HuH-7 (cell line): Measurements from ENCODE around the gene OR10D3.
A peak's percentile ranks its signal among the peaks of the same experiment; 100 is the strongest.
"Not testable (repeated sequence)": the region's sequence is repeated elsewhere in the genome, so short reads cannot be mapped to it uniquely, and the experiment has no call there.

Experiments
- DNase-seq: peaks from one replicate; pipeline ENCODE4 v3.0.0; 2011; ENCODE audit warnings: low spot score

The OR10D3 gene

GRCh38 chr11:124183068-124183467 is at the start of gene OR10D3:
TSS of gene OR10D3 (plus strand) at chr11:124183345. CDS start at chr11:124185270, 1,925 bp downstream.
- DNase-seq, result no peak

GRCh38 chr11:124143034-124143433 is 40.1 kb upstream of the OR10D3 start:
- no peak for DNase-seq

- DNase-seq, result no peak
Observed at GRCh38 chr11:124147951-124148350, 35.2 kb upstream of the OR10D3 start.

GRCh38 chr11:124150684-124151083 is 32.5 kb upstream of the OR10D3 start:
- DNase-seq, result no peak

GRCh38 chr11:124152770-124153407 is 30.3 kb upstream of the OR10D3 start:
- DNase-seq, result no peak

- DNase-seq, result no peak
Observed at GRCh38 chr11:124153821-124154220, 29.3 kb upstream of the OR10D3 start.

GRCh38 chr11:124159481-124159880 is 23.7 kb upstream of the OR10D3 start:
- DNase-seq, result no peak

GRCh38 chr11:124160986-124161385 is 22.2 kb upstream of the OR10D3 start:
- no peak for DNase-seq

GRCh38 chr11:124167826-124168231 is 15.3 kb upstream of the OR10D3 start:
- DNase-seq, result no peak

GRCh38 chr11:124168796-124169195 is 14.3 kb upstream of the OR10D3 start:
- DNase-seq, result no peak

GRCh38 chr11:124170315-124170714 is 12.8 kb upstream of the OR10D3 start:
- not testable (repeated sequence) for DNase-seq

GRCh38 chr11:124170801-124171586 is 12.2 kb upstream of the OR10D3 start:
- peak; percentile 42 for DNase-seq

- DNase-seq, result no peak
Observed at GRCh38 chr11:124172101-124172500, 11.0 kb upstream of the OR10D3 start.

- DNase-seq, result no peak
Observed at GRCh38 chr11:124172599-124172998, 10.5 kb upstream of the OR10D3 start.

- peak; percentile 6 for DNase-seq
Observed at GRCh38 chr11:124174001-124174583, 9.1 kb upstream of the OR10D3 start.

GRCh38 chr11:124176925-124177715 is 6.0 kb upstream of the OR10D3 start:
- no peak for DNase-seq

- no peak for DNase-seq
Observed at GRCh38 chr11:124179310-124179709, 3.8 kb upstream of the OR10D3 start.

- DNase-seq, result no peak
Observed at GRCh38 chr11:124190298-124191139, 7.4 kb downstream of the OR10D3 start.

- DNase-seq, result no peak
Observed at GRCh38 chr11:124193221-124194010, 10.3 kb downstream of the OR10D3 start.
